Measurements from ENCODE around the gene SH3RF3.

SH3RF3 gene

GRCh38 chr2:109437325-109438090 is 308.5 kb downstream of the SH3RF3 start:
- DNase-seq (ENCODE audit: low read depth): no peak
- no peak for TF ChIP-seq CTCF (IDR thresholded peaks at IDR 0.05; ENCODE audit: low read depth, low read length, missing control alignments)
- H3K4me3 ChIP-seq (ENCODE audit: low read depth, low read length): no peak overlapping the region

- H3K4me3 ChIP-seq (ENCODE audit: low read depth, low read length): no peak overlapping the region
- DNase-seq (ENCODE audit: low read depth): no peak
- TF ChIP-seq CTCF (IDR thresholded peaks at IDR 0.05; ENCODE audit: low read depth, low read length, missing control alignments): no peak
Observed at GRCh38 chr2:109438146-109438545, 309.1 kb downstream of the SH3RF3 start.

- H3K4me3 ChIP-seq (ENCODE audit: low read depth, low read length): no peak overlapping the region
- no peak for TF ChIP-seq CTCF (IDR thresholded peaks at IDR 0.05; ENCODE audit: low read depth, low read length, missing control alignments)
- no peak for DNase-seq (ENCODE audit: low read depth)
Observed at GRCh38 chr2:109438773-109439389, 309.9 kb downstream of the SH3RF3 start.

- no peak for TF ChIP-seq CTCF (IDR thresholded peaks at IDR 0.05; ENCODE audit: low read depth, low read length, missing control alignments)
- no peak overlapping the region for H3K4me3 ChIP-seq (ENCODE audit: low read depth, low read length)
- no peak for DNase-seq (ENCODE audit: low read depth)
Observed at GRCh38 chr2:109439390-109439786, 310.4 kb downstream of the SH3RF3 start.

GRCh38 chr2:109439986-109440385 is 311.0 kb downstream of the SH3RF3 start:
- no peak overlapping the region for H3K4me3 ChIP-seq (ENCODE audit: low read depth, low read length)
- DNase-seq (ENCODE audit: low read depth): no peak
- no peak for TF ChIP-seq CTCF (IDR thresholded peaks at IDR 0.05; ENCODE audit: low read depth, low read length, missing control alignments)

- H3K4me3 ChIP-seq (ENCODE audit: low read depth, low read length): no peak overlapping the region
- no peak for TF ChIP-seq CTCF (IDR thresholded peaks at IDR 0.05; ENCODE audit: low read depth, low read length, missing control alignments)
- no peak for DNase-seq (ENCODE audit: low read depth)
Observed at GRCh38 chr2:109440499-109441156, 311.6 kb downstream of the SH3RF3 start.
